CD8-positive, alpha-beta memory T cell (primary cell): ENCODE results near the gene KIFBP. TPM values are rescaled to one million over a fixed set of nuclear protein-coding genes. Genes with fewer than 3 reads are reported as not detected.
"Not testable (repeated sequence)": the region's sequence is repeated elsewhere in the genome, so short reads cannot be mapped to it uniquely, and the experiment has no call there.

ENCODE experiments used
- CTCF ChIA-PET: fragments of 350-600 bp; sonication (Branson Sonifier 250); formaldehyde crosslinking; loops from one replicate; lab custom pipeline; 2021; ENCODE audit warnings: antibody characterized with exemption; lab: Charles Lee
- POLR2A ChIA-PET: fragments of 350-600 bp; sonication (Branson Sonifier 250); formaldehyde crosslinking; loops from one replicate; lab custom pipeline; 2021; ENCODE audit warnings: antibody characterized with exemption; lab: Charles Lee
- DNase-seq, 5 donors: peaks; one replicate each; pipeline versions ENCODE4 v3.0.0 to v3.0.0-alpha.2; 2020 to 2022; ENCODE audit warnings: mixed read lengths in 1 of 5
- H3K27ac ChIP-seq: one replicate; pipeline ENCODE4 v1.7.0; 2013; ENCODE audit warnings: low read depth, mild to moderate bottlenecking, low read length, moderate library complexity
- H3K27me3 ChIP-seq: 2 replicates; pipeline ENCODE4 v1.7.0; 2013; ENCODE audit warnings: low read length, mild to moderate bottlenecking; ENCODE audit not compliant: insufficient read depth, poor library complexity, severe bottlenecking
- H3K36me3 ChIP-seq: 2 replicates; pipeline ENCODE4 v1.7.0; 2013; ENCODE audit warnings: mild to moderate bottlenecking, low read length, moderate library complexity; ENCODE audit not compliant: insufficient read depth
- H3K4me1 ChIP-seq: 2 replicates; pipeline ENCODE4 v1.7.0; 2013; ENCODE audit warnings: mild to moderate bottlenecking, low read length, moderate library complexity; ENCODE audit not compliant: insufficient read depth
- H3K4me3 ChIP-seq: 2 replicates; pipeline ENCODE4 v1.7.0; 2013; ENCODE audit warnings: mild to moderate bottlenecking, low read length
- H3K9me3 ChIP-seq: 2 replicates; pipeline ENCODE4 v1.7.0; 2013; ENCODE audit warnings: mild to moderate bottlenecking, low read length
- H3K27ac Mint-ChIP-seq, 8 donors: one replicate each; pipeline ENCODE4 v1.8.0; 2020 to 2021; ENCODE audit warnings: mixed read lengths in 8 of 8, mild to moderate bottlenecking in 6 of 8, inconsistent platforms in 3 of 8, moderate library complexity in 3 of 8
- H3K27me3 Mint-ChIP-seq, 2 donors: one replicate each; pipeline ENCODE4 v1.8.0; 2020 to 2021; ENCODE audit warnings: mixed read lengths in 2 of 2, mild to moderate bottlenecking in 1 of 2, moderate library complexity in 1 of 2
- H3K36me3 Mint-ChIP-seq, 3 donors: one replicate each; pipeline ENCODE4 v1.8.0; 2020 to 2021; ENCODE audit warnings: mixed read lengths in 3 of 3, inconsistent platforms in 1 of 3, mild to moderate bottlenecking in 1 of 3
- H3K4me1 Mint-ChIP-seq, 3 donors: one replicate each; pipeline ENCODE4 v1.8.0; 2020 to 2021; ENCODE audit warnings: mixed read lengths in 3 of 3, inconsistent platforms in 1 of 3, mild to moderate bottlenecking in 1 of 3
- H3K4me3 Mint-ChIP-seq, 7 donors: one replicate each; pipeline ENCODE4 v1.8.0; 2020 to 2021; ENCODE audit warnings: mixed read lengths in 7 of 7, mild to moderate bottlenecking in 6 of 7, moderate library complexity in 4 of 7, inconsistent platforms in 2 of 7
- H3K9me3 Mint-ChIP-seq, 5 donors: one replicate each; pipeline ENCODE4 v1.8.0; 2020 to 2022; ENCODE audit warnings: mixed read lengths in 5 of 5, mild to moderate bottlenecking in 3 of 5, moderate library complexity in 2 of 5, inconsistent platforms in 1 of 5
- polyA plus RNA-seq: library from polyadenylated mRNA; unstranded; fragments of 300-500 nt; fragmentation: Illumina TruSeq; gene quantifications from one replicate; pipeline ENCODE4 v1.2.3, GENCODE V29; 2021
- total RNA-seq, 2 experiments: library from RNA; stranded (reverse); gene quantifications; one replicate each; pipeline ENCODE4 v1.2.3, GENCODE V29; 2021

KIFBP gene
- total and polyA plus RNA-seq, 3 experiments from 2014 or later = 5.2 to 21.0 (median 19.3) TPM

GRCh38 chr10:69025370-69025896 lies 36.8 kb downstream of the KIFBP start:
- no peak overlapping the region for H3K4me3 ChIP-seq
- Mint-ChIP-seq H3K36me3 (no peaks in the 10 kb centered on the region), H3K4me1 (peaks cover 14 to 21% (median 16%) of the 10 kb centered on the region in 3 donors), H3K27ac (peak overlapping the region in 2 of 8 donors; percentile 29 to 61), H3K9me3 (no peaks in the 10 kb centered on the region), H3K4me3 (no peak overlapping the region), H3K27me3 (no peaks in the 10 kb centered on the region)
- H3K27ac ChIP-seq = no peak overlapping the region
- no peak for DNase-seq
- ChIA-PET POLR2A (no interaction called here), CTCF (interaction anchor here (1.0 kb wide), 1 partner anchor 21 kb away, joined by 3 read pairs; no protein-coding TSS in a partner anchor)
- peaks cover 6% of the 10 kb centered on the region for H3K4me1 ChIP-seq
- H3K9me3 ChIP-seq = no peaks in the 10 kb centered on the region
- no peaks in the 10 kb centered on the region for H3K36me3 ChIP-seq
- no peaks in the 10 kb centered on the region for H3K27me3 ChIP-seq

GRCh38 chr10:69033256-69033655 lies 44.7 kb downstream of the KIFBP start:
- Mint-ChIP-seq H3K27ac (peak overlapping the region in 1 of 8 donors; percentile 17), H3K9me3 (no peaks in the 10 kb centered on the region), H3K27me3 (no peaks in the 10 kb centered on the region), H3K36me3 (no peaks in the 10 kb centered on the region), H3K4me3 (no peak overlapping the region), H3K4me1 (peaks cover 0 to 2% (median 0%) of the 10 kb centered on the region in 3 donors)
- no peaks in the 10 kb centered on the region for H3K9me3 ChIP-seq
- H3K27ac ChIP-seq = no peak overlapping the region
- peaks cover under 1% of the 10 kb centered on the region for H3K4me1 ChIP-seq
- H3K27me3 ChIP-seq = no peaks in the 10 kb centered on the region
- H3K4me3 ChIP-seq = no peak overlapping the region
- no peaks in the 10 kb centered on the region for H3K36me3 ChIP-seq
- ChIA-PET CTCF (no interaction called here), POLR2A (no interaction called here)
- no peak for DNase-seq

- H3K4me1 Mint-ChIP-seq = no peaks in the 10 kb centered on the region
- H3K4me3 Mint-ChIP-seq = no peak overlapping the region
- Histone ChIP-seq H3K27ac (no peak overlapping the region), H3K27me3 (no peaks in the 10 kb centered on the region), H3K4me3 (no peak overlapping the region), H3K9me3 (no peaks in the 10 kb centered on the region), H3K36me3 (no peaks in the 10 kb centered on the region), H3K4me1 (no peaks in the 10 kb centered on the region)
- H3K27ac Mint-ChIP-seq = peak overlapping the region in 1 of 8 donors; percentile 6
- ChIA-PET POLR2A (no interaction called here), CTCF (interaction anchor here (1.1 kb wide), 1 partner anchor 55 kb away, joined by 4 read pairs; no protein-coding TSS in a partner anchor)
- DNase-seq = no peak
- H3K9me3 Mint-ChIP-seq = no peaks in the 10 kb centered on the region
- H3K36me3 Mint-ChIP-seq = no peaks in the 10 kb centered on the region
- H3K27me3 Mint-ChIP-seq = no peaks in the 10 kb centered on the region
Measured at GRCh38 chr10:69037489-69037888, 48.9 kb downstream of the KIFBP start.

- DNase-seq, H3K27ac ChIP-seq, H3K27me3 ChIP-seq, POLR2A ChIA-PET, H3K4me3 Mint-ChIP-seq, H3K27me3 Mint-ChIP-seq, H3K9me3 Mint-ChIP-seq, H3K36me3 Mint-ChIP-seq, H3K36me3 ChIP-seq, H3K27ac Mint-ChIP-seq, H3K4me3 ChIP-seq, H3K9me3 ChIP-seq: not testable (repeated sequence)
- H3K4me1 Mint-ChIP-seq = peaks cover 24 to 32% (median 25%) of the 10 kb centered on the region in 3 donors
- peaks cover 23% of the 10 kb centered on the region for H3K4me1 ChIP-seq
- CTCF ChIA-PET = interaction anchor here (1.4 kb wide), 1 partner anchor 34 kb away, joined by 3 read pairs; no protein-coding TSS in a partner anchor
Measured at GRCh38 chr10:69040904-69041303, 52.3 kb downstream of the KIFBP start.

GRCh38 chr10:69042417-69042816 lies 53.8 kb downstream of the KIFBP start:
- no peak overlapping the region for H3K27ac ChIP-seq
- Mint-ChIP-seq H3K4me3 (peak overlapping the region in 1 of 7 donors; percentile 18), H3K4me1 (peaks cover 29 to 44% (median 32%) of the 10 kb centered on the region in 3 donors), H3K27me3 (no peaks in the 10 kb centered on the region), H3K9me3 (no peaks in the 10 kb centered on the region), H3K27ac (peak overlapping the region in 3 of 8 donors; percentile 7 to 17 (median 11)), H3K36me3 (peaks cover 0 to 3% (median 0%) of the 10 kb centered on the region in 3 donors)
- POLR2A ChIA-PET = interaction anchor here (0.5 kb wide), 1 partner anchor 283 kb away, joined by 7 read pairs; no protein-coding TSS in a partner anchor
- H3K4me1 ChIP-seq = peaks cover 32% of the 10 kb centered on the region
- H3K4me3 ChIP-seq = no peak overlapping the region
- H3K9me3 ChIP-seq = no peaks in the 10 kb centered on the region
- no peaks in the 10 kb centered on the region for H3K27me3 ChIP-seq
- no peaks in the 10 kb centered on the region for H3K36me3 ChIP-seq
- DNase-seq = no peak
- CTCF ChIA-PET = interaction anchor here (1.4 kb wide), 1 partner anchor 36 kb away, joined by 3 read pairs; no protein-coding TSS in a partner anchor

- ChIA-PET CTCF (no interaction called here), POLR2A (no interaction called here)
- H3K27ac ChIP-seq = no peak overlapping the region
- H3K4me1 ChIP-seq = peaks cover 32% of the 10 kb centered on the region
- H3K4me3 ChIP-seq = no peak overlapping the region
- peak overlapping the region in 4 of 8 donors; percentile 7 to 70 (median 10) for H3K27ac Mint-ChIP-seq
- H3K27me3 Mint-ChIP-seq = no peaks in the 10 kb centered on the region
- H3K9me3 ChIP-seq = no peaks in the 10 kb centered on the region
- peaks cover 0 to 3% (median 0%) of the 10 kb centered on the region in 3 donors for H3K36me3 Mint-ChIP-seq
- no peak for DNase-seq
- H3K27me3 ChIP-seq = no peaks in the 10 kb centered on the region
- H3K36me3 ChIP-seq = no peaks in the 10 kb centered on the region
- no peaks in the 10 kb centered on the region for H3K9me3 Mint-ChIP-seq
- H3K4me3 Mint-ChIP-seq = peak overlapping the region in 1 of 7 donors; percentile 18
- peaks cover 29 to 44% (median 33%) of the 10 kb centered on the region in 3 donors for H3K4me1 Mint-ChIP-seq
Measured at GRCh38 chr10:69042838-69043237, 54.2 kb downstream of the KIFBP start.

GRCh38 chr10:69043931-69044531 lies 55.4 kb downstream of the KIFBP start:
- H3K9me3 ChIP-seq = no peaks in the 10 kb centered on the region
- POLR2A ChIA-PET = interaction anchor here (0.5 to 2.4 kb wide), 4 partner anchors 11 to 87 kb away, joined by 3 to 22 read pairs (median 5); partner anchors contain the start of gene SRGN
- no peaks in the 10 kb centered on the region for H3K27me3 Mint-ChIP-seq
- H3K4me3 ChIP-seq = no peak overlapping the region
- DNase-seq = peak in 4 of 5 donors; percentile 15 to 66 (median 36)
- H3K9me3 Mint-ChIP-seq = no peaks in the 10 kb centered on the region
- peaks cover 31 to 50% (median 36%) of the 10 kb centered on the region in 3 donors for H3K4me1 Mint-ChIP-seq
- peak overlapping the region; percentile 88 to 100 (median 98) for H3K27ac Mint-ChIP-seq
- peaks cover 40% of the 10 kb centered on the region for H3K4me1 ChIP-seq
- peak overlapping the region; percentile 7 to 81 (median 71) for H3K4me3 Mint-ChIP-seq
- CTCF ChIA-PET = interaction anchor here (0.8 to 2.3 kb wide), 6 partner anchors 17 to 51 kb away, joined by 3 to 10 read pairs (median 5); partner anchors contain the start of gene SRGN
- H3K36me3 Mint-ChIP-seq = peaks cover 0 to 3% (median 0%) of the 10 kb centered on the region in 3 donors
- H3K27ac ChIP-seq = peak overlapping the region; percentile 45
- H3K27me3 ChIP-seq = no peaks in the 10 kb centered on the region
- H3K36me3 ChIP-seq = no peaks in the 10 kb centered on the region

GRCh38 chr10:69044546-69044945 lies 55.9 kb downstream of the KIFBP start:
- H3K9me3 Mint-ChIP-seq = no peaks in the 10 kb centered on the region
- H3K4me3 ChIP-seq = no peak overlapping the region
- H3K27me3 Mint-ChIP-seq = no peaks in the 10 kb centered on the region
- H3K4me1 ChIP-seq = peaks cover 40% of the 10 kb centered on the region
- ChIA-PET POLR2A (interaction anchor here (1.1 to 2.4 kb wide), 3 partner anchors 11 to 43 kb away, joined by 3 to 22 read pairs (median 6); partner anchors contain the start of gene SRGN), CTCF (interaction anchor here (0.8 to 2.3 kb wide), 6 partner anchors 16 to 50 kb away, joined by 3 to 10 read pairs (median 5); partner anchors contain the start of gene SRGN)
- H3K36me3 ChIP-seq = no peaks in the 10 kb centered on the region
- peak overlapping the region; percentile 88 to 100 (median 98) for H3K27ac Mint-ChIP-seq
- H3K4me1 Mint-ChIP-seq = peaks cover 31 to 50% (median 36%) of the 10 kb centered on the region in 3 donors
- no peak for DNase-seq
- no peaks in the 10 kb centered on the region for H3K9me3 ChIP-seq
- peak overlapping the region; percentile 7 to 83 (median 75) for H3K4me3 Mint-ChIP-seq
- H3K27ac ChIP-seq = peak overlapping the region; percentile 45
- peaks cover 0 to 3% (median 0%) of the 10 kb centered on the region in 3 donors for H3K36me3 Mint-ChIP-seq
- H3K27me3 ChIP-seq = no peaks in the 10 kb centered on the region
